ENCODE results near the gene ABI3BP. TPM values are rescaled to one million over a fixed set of nuclear protein-coding genes. Genes with fewer than 3 reads are reported as not detected.

The ABI3BP gene
- total RNA-seq, 1 experiment from 2014 or later, result 0.28 TPM

- H3K4ac ChIP-seq (ENCODE audit: low read depth, low read length), result no peak overlapping the region
- no peak overlapping the region for H3T11ph ChIP-seq (ENCODE audit: low read length)
- no peak overlapping the region for H2BK12ac ChIP-seq (ENCODE audit: insufficient read length, low read depth, low read length)
- no peak overlapping the region for H3K56ac ChIP-seq (ENCODE audit: insufficient read length, low read depth, low read length)
- H4K8ac ChIP-seq (replicated peaks; ENCODE audit: insufficient read length, low read depth, low read length), result no peak overlapping the region
- H3K79me1 ChIP-seq (ENCODE audit: insufficient read depth, low read depth, low read length, poor library complexity, severe bottlenecking), result no peaks in the 10 kb centered on the region
- H2AK5ac ChIP-seq (ENCODE audit: insufficient read length, low read length), result no peak overlapping the region
- H3K36me3 Mint-ChIP-seq (ENCODE audit: insufficient read depth in 1 of 3, low read depth in 3 of 3), result 0 out of 7 replicates have a peak, but pooled peaks cover 0 to 1% (median 0%) of the 10 kb centered on the region in 3 experiments
- no peak overlapping the region for H2AFZ ChIP-seq (ENCODE audit: low read length)
- H2BK15ac ChIP-seq (ENCODE audit: low read depth, low read length), result no peak overlapping the region
- H4K91ac ChIP-seq (ENCODE audit: insufficient read length, low read depth, low read length), result no peak overlapping the region
- no peak for DNase-seq
- H2BK120ac ChIP-seq (ENCODE audit: low read depth, low read length, poor library complexity, severe bottlenecking), result no peak overlapping the region
- H3K9me3 ChIP-seq (ENCODE audit: control insufficient read depth, low read depth, low read length), result no peaks in the 10 kb centered on the region
- no peak overlapping the region for H3K18ac ChIP-seq (ENCODE audit: insufficient read length, low read depth, low read length)
- peaks cover 14 to 29% of the 10 kb centered on the region in 2 experiments; a peak in 3 of 4 replicates for H3K4me1 Mint-ChIP-seq
- H3K9ac ChIP-seq (ENCODE audit: extremely low read depth, insufficient read length, low read length), result no peak overlapping the region
- no peaks in the 10 kb centered on the region for H3K27me3 Mint-ChIP-seq (ENCODE audit: low read depth)
- H4K20me1 ChIP-seq (ENCODE audit: control insufficient read depth, insufficient read depth, insufficient read length), result no peaks in the 10 kb centered on the region
- H2BK5ac ChIP-seq (ENCODE audit: insufficient read length, low read length), result no peak overlapping the region
- TF ChIP-seq CTCF (conservative IDR thresholded peaks at IDR 0.05), result no peak
- peaks cover 5% of the 10 kb centered on the region; the same call in 1 of the 2 replicates for H3K4me1 ChIP-seq (ENCODE audit: insufficient read depth, low read length)
- H3K27ac Mint-ChIP-seq, result no peak overlapping the region
- no peaks in the 10 kb centered on the region for H3K27me3 ChIP-seq (ENCODE audit: insufficient read depth, low read length)
- H3K23me2 ChIP-seq (ENCODE audit: insufficient read length, low read depth, low read length, poor library complexity, severe bottlenecking), result no peaks in the 10 kb centered on the region
- no peaks in the 10 kb centered on the region for H3K79me2 ChIP-seq (ENCODE audit: insufficient read depth, low read length)
- no peak overlapping the region for H3K14ac ChIP-seq (ENCODE audit: insufficient read depth, low read length)
- H3K9me3 Mint-ChIP-seq, result peaks cover 0 to 2% of the 10 kb centered on the region in 2 experiments; a peak in 2 of 5 replicates
- no CpG with 5 or more reads among the region's 3 CpGs for WGBS (ENCODE audit: extremely low coverage, insufficient read length, low lambda C conversion rate)
- H3K4me3 Mint-ChIP-seq, result no peak overlapping the region
- no peak overlapping the region for H2BK20ac ChIP-seq (ENCODE audit: low read depth, low read length, poor library complexity, severe bottlenecking)
- H3K23ac ChIP-seq (ENCODE audit: insufficient read length, low read depth, low read length), result no peak overlapping the region
- no peak overlapping the region for H4K5ac ChIP-seq (ENCODE audit: insufficient read length, low read depth, low read length)
- H3K27ac ChIP-seq (ENCODE audit: insufficient read length, low read depth, low read length), result no peak overlapping the region
- no peak overlapping the region for H3K4me2 ChIP-seq (ENCODE audit: insufficient read depth, insufficient read length, low read length)
Observed at GRCh38 chr3:101036676-101037075, 43.5 kb upstream of the ABI3BP start.

Data from H9 (cell line).